H1 (cell line): ENCODE results near the gene RARB. TPM values are rescaled to one million over a fixed set of nuclear protein-coding genes. Genes with fewer than 3 reads are reported as not detected.

ENCODE experiments used
- CTCF ChIA-PET: fragments of 300-600 bp; sonication (Branson Sonifier 250); formaldehyde crosslinking; loops from one replicate; lab custom pipeline; 2021; ENCODE audit not compliant: partially characterized antibody; lab: Charles Lee
- POLR2A ChIA-PET: fragments of 300-600 bp; sonication (Branson Sonifier 250); formaldehyde crosslinking; loops from one replicate; lab custom pipeline; 2021; ENCODE audit warnings: inconsistent platforms; ENCODE audit not compliant: partially characterized antibody; lab: Charles Lee
- DNase-seq, 2 experiments: peaks; one replicate each; pipeline versions ENCODE4 v3.0.0 to v3.0.0-alpha.2; 2010 to 2022; ENCODE audit warnings: low spot score in 2 of 2, low read depth in 1 of 2, mixed read lengths in 1 of 2
- FAIRE-seq: peaks from 2 replicates; lab custom pipeline; 2011; peaks lifted over from hg19 to GRCh38; lab: Jason Lieb, UNC
- H2AFZ ChIP-seq: 2 replicates; pipeline ENCODE4 v1.8.1; 2012; ENCODE audit warnings: low read length, inconsistent platforms
- H2AK5ac ChIP-seq: 2 replicates; pipeline ENCODE4 v1.6.1; 2013; ENCODE audit warnings: low read depth, low read length
- H2BK120ac ChIP-seq: replicated peaks from 2 replicates; pipeline ENCODE3; 2013; ENCODE audit warnings: low read depth, low read length, inconsistent platforms
- H2BK12ac ChIP-seq: 2 replicates; pipeline ENCODE4 v1.6.1; 2013; ENCODE audit warnings: low read depth, low read length
- H2BK15ac ChIP-seq: 2 replicates; pipeline ENCODE4 v1.6.1; 2013; ENCODE audit warnings: low read length
- H2BK20ac ChIP-seq: 2 replicates; pipeline ENCODE4 v1.6.1; 2013; ENCODE audit warnings: low read length
- H2BK5ac ChIP-seq: 2 replicates; pipeline ENCODE4 v1.6.1; 2013; ENCODE audit warnings: low read depth, low read length
- H3K14ac ChIP-seq: 2 replicates; pipeline ENCODE4 v1.6.1; 2013; ENCODE audit warnings: inconsistent platforms; ENCODE audit not compliant: insufficient read length
- H3K18ac ChIP-seq: 2 replicates; pipeline ENCODE4 v1.6.1; 2013; ENCODE audit warnings: low read length; ENCODE audit errors: extremely low read depth
- H3K23ac ChIP-seq: 2 replicates; pipeline ENCODE4 v1.6.1; 2013; ENCODE audit warnings: inconsistent platforms; ENCODE audit not compliant: insufficient read length
- H3K23me2 ChIP-seq: 2 replicates; pipeline ENCODE4 v1.6.1; 2013; ENCODE audit warnings: low read depth, low read length
- H3K27ac ChIP-seq: 2 replicates; pipeline ENCODE4 v1.6.1; 2011; ENCODE audit warnings: low read depth, low read length, inconsistent platforms
- H3K27me3 ChIP-seq, 4 experiments: replicated peaks in 1 of 4; 1 replicate in 1 of 4; 2 replicates in 3 of 4; pipeline versions ENCODE4 v1.6.1 to v1.8.1; 2011 to 2013; ENCODE audit warnings: low read length in 3 of 4, mild to moderate bottlenecking in 3 of 4, inconsistent platforms in 2 of 4, mixed read lengths in 2 of 4, moderate library complexity in 1 of 4; ENCODE audit not compliant: control insufficient read depth in 3 of 4, insufficient read depth in 3 of 4; ENCODE audit errors: extremely low read depth in 1 of 4
- H3K36me3 ChIP-seq, 4 experiments: 2 replicates each; pipeline versions ENCODE4 v1.6.1 to v1.8.1; 2011 to 2013; ENCODE audit warnings: mild to moderate bottlenecking in 4 of 4, low read length in 3 of 4, moderate library complexity in 2 of 4, control low read depth in 1 of 4, inconsistent platforms in 1 of 4; ENCODE audit not compliant: insufficient read depth in 4 of 4, control insufficient read depth in 2 of 4
- H3K4ac ChIP-seq: replicated peaks from 2 replicates; pipeline ENCODE3; 2013; ENCODE audit warnings: low read length, low read depth, mixed read lengths, inconsistent platforms; ENCODE audit not compliant: insufficient read length
- H3K4me1 ChIP-seq, 4 experiments: replicated peaks in 1 of 4; 1 replicate in 1 of 4; 2 replicates in 3 of 4; pipeline versions ENCODE4 v1.6.1 to v1.8.1; 2011 to 2013; ENCODE audit warnings: low read length in 3 of 4, inconsistent platforms in 2 of 4, mixed read lengths in 1 of 4; ENCODE audit not compliant: insufficient read depth in 4 of 4, control insufficient read depth in 3 of 4
- H3K4me2 ChIP-seq, 2 experiments: 2 replicates each; pipeline versions ENCODE4 v1.6.1 to v1.8.1; 2011 to 2013; ENCODE audit warnings: low read depth in 2 of 2, low read length in 2 of 2, control low read depth in 1 of 2, inconsistent platforms in 1 of 2, mild to moderate bottlenecking in 1 of 2; ENCODE audit not compliant: insufficient read depth in 1 of 2
- H3K4me3 ChIP-seq, 4 experiments: fragments of 200-600, 300-600 bp in 1 of 4; sonication (generic), shearing (Covaris generic), sonication (Bioruptor Twin) in 1 of 4; 2 replicates each; pipeline versions ENCODE4 v1.5.1 to v1.8.1; 2011 to 2016; ENCODE audit warnings: low read length in 4 of 4, low read depth in 3 of 4, control low read depth in 2 of 4, inconsistent platforms in 2 of 4, mild to moderate bottlenecking in 2 of 4, mixed read lengths in 1 of 4, moderate library complexity in 1 of 4; ENCODE audit not compliant: insufficient read depth in 2 of 4; ENCODE audit errors: extremely low read depth in 1 of 4
- H3K56ac ChIP-seq: replicated peaks from 2 replicates; pipeline ENCODE3; 2013; ENCODE audit warnings: low read depth, mild to moderate bottlenecking, mixed read lengths, low read length, inconsistent platforms; ENCODE audit not compliant: insufficient read length
- H3K79me1 ChIP-seq: 2 replicates; pipeline ENCODE4 v1.6.1; 2013; ENCODE audit warnings: low read depth, low read length, control low read depth
- H3K79me2 ChIP-seq, 2 experiments: 2 replicates each; pipeline versions ENCODE4 v1.6.1 to v1.8.1; 2012 to 2013; ENCODE audit warnings: low read length in 2 of 2, mild to moderate bottlenecking in 2 of 2, inconsistent platforms in 1 of 2; ENCODE audit not compliant: insufficient read depth in 2 of 2, control insufficient read depth in 1 of 2
- H3K9ac ChIP-seq, 4 experiments: replicated peaks in 1 of 4; 1 replicate in 1 of 4; 2 replicates in 3 of 4; pipeline versions ENCODE4 v1.6.1 to v1.8.1; 2011 to 2013; ENCODE audit warnings: low read depth in 3 of 4, low read length in 3 of 4, control low read depth in 2 of 4, mild to moderate bottlenecking in 2 of 4, moderate library complexity in 2 of 4, inconsistent platforms in 1 of 4; ENCODE audit errors: extremely low read depth in 1 of 4
- H3K9me3 ChIP-seq, 2 experiments: 2 replicates each; pipeline versions ENCODE4 v1.6.1 to v1.8.1; 2012 to 2013; ENCODE audit warnings: mild to moderate bottlenecking in 2 of 2, moderate library complexity in 2 of 2, control low read depth in 1 of 2, inconsistent platforms in 1 of 2, low read depth in 1 of 2, low read length in 1 of 2, mixed read lengths in 1 of 2; ENCODE audit not compliant: insufficient read depth in 2 of 2
- H4K20me1 ChIP-seq, 2 experiments: replicated peaks in 1 of 2; 2 replicates each; pipeline versions ENCODE3 to v1.8.1; 2011 to 2013; ENCODE audit warnings: inconsistent platforms in 2 of 2, low read length in 2 of 2, mild to moderate bottlenecking in 1 of 2; ENCODE audit not compliant: insufficient read depth in 2 of 2, control insufficient read depth in 1 of 2
- H4K5ac ChIP-seq: 2 replicates; pipeline ENCODE4 v1.6.1; 2013; ENCODE audit warnings: low read length, low read depth, mixed read lengths, inconsistent platforms; ENCODE audit not compliant: insufficient read length
- H4K8ac ChIP-seq: 2 replicates; pipeline ENCODE4 v1.8.0; 2013; ENCODE audit warnings: mild to moderate bottlenecking, moderate library complexity, low read length, inconsistent platforms; ENCODE audit not compliant: insufficient read depth; ENCODE audit errors: extremely low read depth
- H4K91ac ChIP-seq: replicated peaks from 2 replicates; pipeline ENCODE3; 2013; ENCODE audit warnings: low read length, mixed read lengths, inconsistent platforms; ENCODE audit not compliant: insufficient read length
- CREB1 ChIP-seq: IDR thresholded peaks from 2 replicates; pipeline ENCODE4 v1.6.1; 2012; ENCODE audit warnings: inconsistent platforms
- EP300 ChIP-seq, 2 experiments: IDR thresholded peaks; 1 replicate in 1 of 2; 2 replicates in 1 of 2; pipeline ENCODE4 v1.6.1; 2011 to 2012; ENCODE audit warnings: low read depth in 2 of 2, low read length in 2 of 2, mild to moderate bottlenecking in 2 of 2, borderline replicate concordance in 1 of 2, inconsistent platforms in 1 of 2, moderate library complexity in 1 of 2
- JUND ChIP-seq: IDR thresholded peaks from 2 replicates; pipeline ENCODE4 v1.6.1; 2011; ENCODE audit warnings: mild to moderate bottlenecking, improper control_type of control experiment, low read length
- SIRT6 ChIP-seq: IDR thresholded peaks from one replicate; pipeline ENCODE4 v1.7.1; 2012; ENCODE audit warnings: low read length, inconsistent platforms
- TAF1 ChIP-seq: IDR thresholded peaks from 2 replicates; pipeline ENCODE4 v1.6.1; 2011; ENCODE audit warnings: mild to moderate bottlenecking, low read depth, low read length
- ZNF274 ChIP-seq: IDR thresholded peaks from 2 replicates; pipeline ENCODE4 v1.7.0; 2012; ENCODE audit warnings: low read length, borderline replicate concordance; ENCODE audit errors: extremely low read depth
- WGBS, 2 experiments: shearing (Covaris generic) in 1 of 2; methylation state at CpG; one replicate each; pipeline versions ENCODE4 v1.1.6 to v1.1.7; 2013 to 2015; ENCODE audit warnings: low lambda C conversion rate in 2 of 2, mixed read lengths in 2 of 2, inconsistent platforms in 1 of 2, low coverage in 1 of 2, missing lambda C conversion rate in 1 of 2; ENCODE audit not compliant: insufficient replicate concordance in 2 of 2, insufficient coverage in 1 of 2, insufficient read length in 1 of 2; ENCODE audit errors: extremely low coverage in 1 of 2, missing lambda C conversion rate in 1 of 2; 5-methylcytosine and 5-hydroxymethylcytosine counted together
- polyA plus RNA-seq, 7 experiments: library from polyadenylated mRNA; depleted of rRNA in 3 of 7; stranded (reverse) in 5 of 7; unstranded in 2 of 7; fragments of >200 nt in 5 of 7; fragments of 200-250 nt in 2 of 7; gene quantifications; 1 replicate in 5 of 7; 2 replicates in 1 of 7; 4 replicates in 1 of 7; pipeline versions ENCODE4 v1.2.1 to v1.2.3, GENCODE V29; 2011 to 2013; ENCODE audit warnings: missing spikeins in 2 of 7, mixed read lengths in 2 of 7
- total RNA-seq: library from RNA; stranded (reverse); fragmentation: NEBNext Ultra II Directional; extraction: Animal tissue kit (Norgen Biotek cat#: 25700); gene quantifications from 2 replicates; pipeline ENCODE4 v1.2.1, GENCODE V29; 2021

Gene RARB
- total and polyA plus RNA-seq, 2 of the 8 experiments (the other 6 are each of a cell fraction or from before 2014, with no cell fraction given) = 0.15 to 0.22 TPM

- Histone ChIP-seq H3K27ac (no peak overlapping the region), H2BK5ac (no peak overlapping the region), H4K5ac (no peak overlapping the region), H2BK15ac (no peak overlapping the region), H3K56ac (no peak overlapping the region), H4K91ac (no peak overlapping the region), H3K9me3 (no peaks in the 10 kb centered on the region), H3K23ac (no peak overlapping the region), H2AFZ (no peak overlapping the region), H4K20me1 (peaks cover 0 to 1% of the 10 kb centered on the region in 2 experiments), H3K79me2 (no peaks in the 10 kb centered on the region), H3K4me2 (no peak overlapping the region), H3K18ac (no peak overlapping the region), H3K4me1 (no peaks in the 10 kb centered on the region), H3K4me3 (no peak overlapping the region), H3K14ac (no peak overlapping the region), H2BK12ac (no peak overlapping the region), H4K8ac (no peak overlapping the region), H3K4ac (no peak overlapping the region), H3K9ac (no peak overlapping the region), H3K36me3 (peaks cover 5 to 73% (median 26%) of the 10 kb centered on the region in 4 experiments; a peak in 7 of 8 replicates), H3K79me1 (no peaks in the 10 kb centered on the region), H2BK20ac (no peak overlapping the region), H3K27me3 (no peaks in the 10 kb centered on the region)
- FAIRE-seq = no peak
- no peak for TF ChIP-seq JUND
- TF ChIP-seq CREB1 = no peak
- no peak for TF ChIP-seq EP300 (IDR thresholded peaks at IDR 0.05; ENCODE audit: borderline replicate concordance in 1 of 2, low read depth in 2 of 2, low read length in 2 of 2)
- no peak for TF ChIP-seq ZNF274
- no peak for TF ChIP-seq TAF1
- TF ChIP-seq SIRT6 = no peak
- TF ChIP-seq, all 59 proteins: peak for 0
- POLR2A ChIA-PET = no interaction called here
- no peaks in the 10 kb centered on the region for H3K23me2 ChIP-seq
- 91% methylated on average over 2 of the region's 2 CpGs; no CpG with 5 or more reads in 1 of the 2 experiments for WGBS, 2 experiments
- DNase-seq = no peak
- H2AK5ac ChIP-seq = no peak overlapping the region
- CTCF ChIA-PET = interaction anchor here (0.8 kb wide), 1 partner anchor 10 kb away, joined by 3 read pairs; no protein-coding TSS in a partner anchor
- H2BK120ac ChIP-seq = no peak overlapping the region
These were observed 193.0 kb downstream of the RARB start for GRCh38 chr3:25621087-25621486.
